GM13977 (cell line): Measurements from ENCODE around the gene KRT1.

Source experiments
- DNase-seq: peaks from one replicate; pipeline ENCODE4 v3.0.0; 2012; ENCODE audit warnings: low spot score
- in situ Hi-C: fragments of 300-500 bp; cut with MboI; formaldehyde crosslinking; loops from one replicate; pipeline ENCODE4 v1.12.0; 2022; ENCODE audit warnings: low sequenced_read_pairs, low pct_unique_long_range_greater_than_20kb, mixed read lengths, inconsistent platforms; ENCODE audit not compliant: unreplicated experiment
- TF ChIP-seq, protein P1 (sequence below): IDR thresholded peaks from 2 replicates; pipeline ENCODE4 v1.5.1; 2012; ENCODE audit warnings: mild to moderate bottlenecking, control low read depth; ENCODE audit not compliant: insufficient read depth; ENCODE audit errors: extremely low read depth, missing control alignments

The KRT1 gene

DNA sequence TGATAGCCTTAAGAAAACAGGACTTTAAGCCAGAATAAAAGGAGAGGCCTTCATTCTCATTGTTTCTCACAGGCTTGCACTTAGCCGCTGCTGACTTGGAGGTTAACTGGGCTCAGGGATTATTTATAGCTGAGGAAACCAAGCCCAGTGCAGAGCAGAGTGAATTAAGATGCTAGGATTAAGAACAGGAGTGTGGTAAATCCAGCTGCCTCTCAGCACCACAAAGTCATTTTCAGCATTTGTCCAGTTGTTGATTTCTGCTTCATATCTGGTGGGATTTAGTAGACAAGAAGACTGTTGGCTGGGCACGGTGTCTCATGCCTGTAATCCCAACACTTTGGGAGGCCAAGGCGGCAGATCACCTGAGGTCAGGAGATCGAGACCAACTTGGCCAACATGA, 47.6 kb downstream of the KRT1 start:
- in situ Hi-C loops: no loop called here
- DNase-seq: no peak
- TF ChIP-seq, protein P1, sequence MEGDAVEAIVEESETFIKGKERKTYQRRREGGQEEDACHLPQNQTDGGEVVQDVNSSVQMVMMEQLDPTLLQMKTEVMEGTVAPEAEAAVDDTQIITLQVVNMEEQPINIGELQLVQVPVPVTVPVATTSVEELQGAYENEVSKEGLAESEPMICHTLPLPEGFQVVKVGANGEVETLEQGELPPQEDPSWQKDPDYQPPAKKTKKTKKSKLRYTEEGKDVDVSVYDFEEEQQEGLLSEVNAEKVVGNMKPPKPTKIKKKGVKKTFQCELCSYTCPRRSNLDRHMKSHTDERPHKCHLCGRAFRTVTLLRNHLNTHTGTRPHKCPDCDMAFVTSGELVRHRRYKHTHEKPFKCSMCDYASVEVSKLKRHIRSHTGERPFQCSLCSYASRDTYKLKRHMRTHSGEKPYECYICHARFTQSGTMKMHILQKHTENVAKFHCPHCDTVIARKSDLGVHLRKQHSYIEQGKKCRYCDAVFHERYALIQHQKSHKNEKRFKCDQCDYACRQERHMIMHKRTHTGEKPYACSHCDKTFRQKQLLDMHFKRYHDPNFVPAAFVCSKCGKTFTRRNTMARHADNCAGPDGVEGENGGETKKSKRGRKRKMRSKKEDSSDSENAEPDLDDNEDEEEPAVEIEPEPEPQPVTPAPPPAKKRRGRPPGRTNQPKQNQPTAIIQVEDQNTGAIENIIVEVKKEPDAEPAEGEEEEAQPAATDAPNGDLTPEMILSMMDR: no peak

DNA sequence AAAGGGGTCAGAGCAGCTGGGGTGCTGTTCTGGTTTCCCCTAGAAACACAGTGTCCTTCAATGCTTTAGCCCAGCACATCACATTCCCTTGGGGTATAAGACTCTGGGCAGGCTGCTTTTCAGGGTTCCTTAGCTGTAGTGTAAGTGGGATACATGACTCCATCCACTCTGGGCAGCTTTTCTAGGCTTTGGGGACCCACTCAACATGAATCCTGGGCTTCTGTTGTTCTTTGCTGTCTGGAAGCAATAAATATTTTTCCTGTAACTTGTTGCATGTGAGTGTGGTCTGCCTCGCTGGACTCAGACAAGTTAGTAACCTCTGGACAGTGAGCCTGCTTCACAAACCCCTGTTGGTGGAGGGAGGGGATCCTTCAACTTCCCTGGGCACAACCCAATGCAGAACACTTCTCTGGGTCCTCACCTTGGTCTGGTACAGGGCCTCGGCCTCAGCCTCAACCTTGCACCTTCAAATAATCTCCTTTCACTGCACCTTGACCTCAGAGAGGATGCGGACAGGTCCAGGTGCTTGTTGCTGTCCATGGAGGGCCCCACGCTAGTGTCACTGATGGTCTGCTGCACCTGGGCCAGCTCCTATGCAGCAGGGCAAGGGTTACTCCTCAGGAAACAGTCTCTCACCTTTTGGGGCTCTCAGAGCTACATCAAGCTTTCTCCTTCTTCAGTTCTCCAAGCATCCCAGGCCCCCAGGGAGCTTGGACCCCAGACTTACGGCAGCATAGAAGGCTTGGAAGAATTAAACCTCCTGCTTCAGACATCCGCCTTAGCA, 48.3 kb downstream of the KRT1 start:
- TF ChIP-seq, protein P1: no peak
- DNase-seq: no peak
- in situ Hi-C loops: no loop called here

DNA sequence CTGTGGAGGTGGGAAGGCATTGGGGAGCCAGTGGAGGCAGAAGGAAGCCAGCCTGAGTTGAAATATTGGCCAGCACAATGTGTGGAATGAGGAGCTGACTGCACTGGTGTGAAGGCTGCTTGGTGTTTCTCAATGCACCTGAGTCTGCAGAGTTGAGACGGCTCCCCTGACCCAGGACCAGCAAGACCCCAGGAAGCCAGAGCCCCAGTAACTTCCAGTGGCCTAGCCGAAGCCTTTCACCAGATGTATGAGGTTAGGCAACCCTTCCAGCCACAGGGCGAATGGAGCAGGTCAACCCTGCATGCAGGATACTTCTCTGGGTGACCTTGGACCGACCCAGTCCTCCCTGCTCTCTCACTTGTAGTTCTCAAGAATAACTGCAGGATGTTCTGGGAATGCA, 48.9 kb downstream of the KRT1 start:
- in situ Hi-C loops: no loop called here
- no peak for DNase-seq
- TF ChIP-seq, protein P1: no peak

DNA sequence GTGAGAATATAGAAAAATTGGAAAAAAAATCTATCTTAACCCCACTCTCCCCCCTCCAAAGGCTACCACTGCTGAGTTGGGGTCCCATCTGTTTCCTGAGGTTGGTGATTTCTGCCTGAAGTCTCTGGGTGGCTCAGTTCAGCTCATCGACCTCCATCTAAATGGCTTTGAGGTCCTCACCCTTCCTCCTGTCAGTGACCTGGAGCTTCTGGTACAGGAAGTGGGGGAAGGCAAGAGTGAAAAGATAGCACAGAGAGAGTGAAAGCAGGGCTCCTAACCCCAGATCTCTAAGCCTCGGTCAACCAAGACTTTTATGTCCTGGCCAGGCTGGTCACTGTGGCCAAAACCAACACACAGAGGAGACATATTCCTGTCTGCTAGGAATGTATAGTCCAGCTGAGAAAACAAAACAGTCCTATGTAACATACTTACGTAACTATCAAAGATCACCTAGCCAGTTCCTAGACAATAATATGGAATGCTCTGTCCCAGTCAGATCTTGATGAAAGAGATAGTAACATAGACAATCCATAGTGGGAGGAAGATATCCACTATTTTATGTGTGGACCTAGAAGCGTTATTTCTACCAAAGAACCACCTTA, 49.5 kb downstream of the KRT1 start:
- DNase-seq: no peak
- TF ChIP-seq, protein P1: no peak

DNA sequence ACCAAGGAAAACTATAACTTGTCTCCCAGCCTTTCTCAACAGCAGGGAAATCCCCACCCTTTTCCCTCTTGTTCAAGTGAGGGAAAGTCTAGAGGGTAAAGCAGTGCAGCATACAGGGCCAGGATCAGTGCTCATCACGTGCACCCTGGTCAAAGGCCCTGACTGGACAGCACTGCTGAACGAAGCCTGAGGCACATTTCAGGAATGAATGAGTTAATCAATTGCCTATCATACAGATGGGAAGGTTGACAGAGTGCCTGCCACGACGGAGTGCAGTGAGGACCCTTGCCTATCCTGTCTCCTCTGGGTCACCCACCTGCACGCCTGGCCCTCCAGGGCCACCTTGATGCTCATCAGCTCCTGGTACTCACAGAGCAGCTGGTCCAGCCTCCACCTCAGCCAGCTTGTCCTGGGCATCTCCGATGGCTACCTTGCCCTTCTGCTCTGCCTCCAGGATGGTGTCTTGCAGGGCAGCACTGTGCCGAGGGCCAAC, 50.2 kb downstream of the KRT1 start:
- DNase-seq: no peak
- TF ChIP-seq, protein P1: no peak
- in situ Hi-C loops: no loop called here

More for the DNA sequence above, 49.5 kb downstream of the KRT1 start:
- in situ Hi-C loops: no loop called here

DNA sequence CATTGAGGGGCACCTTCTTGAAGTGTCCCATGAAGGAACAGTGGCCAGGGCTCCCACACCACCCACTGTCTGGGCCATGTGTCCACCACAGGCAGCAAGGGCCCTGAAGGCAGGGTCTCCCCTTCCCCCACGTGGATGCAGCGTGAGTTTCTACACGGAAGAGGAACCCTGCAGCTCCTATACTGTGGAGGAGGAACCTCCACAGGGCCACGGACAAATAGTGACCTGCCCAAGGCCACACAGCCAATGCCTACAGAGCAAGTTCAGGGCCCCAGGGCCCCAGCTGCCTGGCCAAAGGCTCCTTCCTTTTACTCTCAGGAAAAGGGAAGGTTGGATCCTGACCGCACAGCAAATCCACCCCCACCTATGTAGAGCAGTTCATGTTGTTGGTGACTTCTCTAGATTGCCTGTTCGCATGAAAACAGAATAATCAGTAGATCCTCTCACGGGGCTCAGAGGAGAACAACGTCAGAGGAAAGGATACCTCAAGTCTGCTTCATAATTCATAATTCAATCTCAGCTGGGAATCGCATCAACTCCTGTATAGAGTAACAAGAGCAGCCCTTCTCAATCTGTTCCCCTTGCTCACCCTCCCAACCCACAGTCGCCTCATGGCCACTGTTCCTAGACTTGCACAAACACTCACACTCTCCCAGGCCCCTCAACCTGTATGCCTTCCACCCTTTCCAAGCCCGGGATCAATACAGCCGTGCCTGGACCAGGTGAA, 50.8 kb downstream of the KRT1 start:
- TF ChIP-seq, protein P1: no peak
- no peak for DNase-seq
- in situ Hi-C loops: no loop called here
